Fibroblast of skin of abdomen (primary cell): ENCODE measurements around the gene RAPGEF2.
A peak's percentile ranks its signal among the peaks of the same experiment; 100 is the strongest.
"Not testable (repeated sequence)": the region's sequence is repeated elsewhere in the genome, so short reads cannot be mapped to it uniquely, and the experiment has no call there.

Source experiments
- DNase-seq: peaks from one replicate; pipeline ENCODE4 v3.0.0-alpha.2; 2013

Gene RAPGEF2

GRCh38 chr4:159282944-159283343 lies 180.1 kb downstream of the RAPGEF2 start:
- DNase-seq, result no peak

- DNase-seq, result peak; percentile 97
These were observed 180.8 kb downstream of the RAPGEF2 start for GRCh38 chr4:159283696-159284095.

GRCh38 chr4:159284113-159284512 lies 181.2 kb downstream of the RAPGEF2 start:
- DNase-seq, result peak; percentile 66

DNA sequence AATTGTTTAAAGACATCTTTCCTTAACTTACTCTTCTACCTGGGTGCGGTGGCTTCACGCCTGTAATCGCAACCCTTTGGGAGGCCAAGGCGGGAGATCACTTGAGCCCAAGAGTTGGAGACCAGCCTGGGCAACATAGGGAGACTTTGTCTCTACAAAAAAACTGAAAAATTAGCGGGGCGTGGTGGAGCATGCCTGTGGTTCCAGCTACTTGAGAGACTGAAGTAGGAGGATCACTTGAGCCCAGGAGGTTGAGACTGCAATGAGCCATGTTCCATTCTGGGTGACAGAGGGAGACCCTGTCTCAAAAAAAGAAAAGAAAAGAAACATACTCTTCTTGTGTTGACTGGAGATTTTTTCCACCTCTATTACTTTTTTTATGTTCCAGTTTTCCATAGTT lies 181.9 kb downstream of the RAPGEF2 start:
- no peak for DNase-seq

DNA sequence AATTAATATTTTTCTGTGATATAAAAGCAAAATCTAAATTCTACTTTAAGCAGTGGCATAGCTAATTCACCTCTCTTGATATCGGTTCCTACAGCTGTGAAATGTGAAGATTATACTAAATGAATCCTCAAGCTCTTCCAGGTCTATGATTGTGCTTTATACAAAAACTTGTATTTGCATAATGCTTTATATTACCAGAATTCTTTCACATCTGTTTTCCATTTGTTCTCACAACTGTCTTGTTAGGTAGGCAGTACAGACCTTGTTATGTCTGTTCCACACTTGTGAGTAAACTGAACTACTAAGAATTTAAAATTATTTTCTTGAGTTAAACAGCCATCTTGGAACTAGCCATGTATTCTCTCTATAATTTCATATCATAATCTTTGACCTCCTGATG lies 184.9 kb downstream of the RAPGEF2 start:
- peak; percentile 29 for DNase-seq

GRCh38 chr4:159289682-159290081 lies 186.8 kb downstream of the RAPGEF2 start:
- DNase-seq, result no peak

DNA sequence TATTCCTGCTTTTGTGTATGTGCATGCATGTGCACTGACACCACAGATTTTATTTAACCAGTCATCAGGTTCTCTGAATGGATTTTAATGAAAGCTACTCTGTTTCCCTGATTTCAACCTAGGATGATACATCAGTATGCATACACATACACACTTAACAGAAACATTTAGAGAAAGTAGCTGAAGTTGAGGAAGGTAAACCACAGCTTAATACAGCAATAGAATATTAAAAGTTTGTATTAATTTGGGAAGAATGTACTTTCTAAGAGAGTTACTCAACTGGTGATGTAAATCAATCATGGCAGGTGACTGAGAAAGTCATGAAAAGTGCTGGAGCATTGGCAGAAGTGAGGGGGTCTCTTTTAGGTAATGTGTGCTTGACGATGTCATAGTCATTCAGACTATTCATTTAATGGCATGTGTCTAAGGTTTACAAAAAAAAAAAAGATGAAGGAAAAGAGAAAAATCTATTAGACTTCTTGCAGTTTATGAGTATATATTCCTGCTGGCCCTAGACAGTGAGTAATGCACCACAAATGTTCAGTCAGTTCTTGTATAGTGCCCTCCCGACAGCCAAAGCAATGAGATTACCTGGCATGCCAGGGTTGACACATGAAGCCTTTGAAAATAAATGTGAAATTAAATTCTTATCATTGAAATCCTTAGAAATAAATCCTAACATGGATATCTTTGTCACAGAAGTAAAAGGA lies 187.6 kb downstream of the RAPGEF2 start:
- peak; percentile 63 for DNase-seq

GRCh38 chr4:159291176-159291575 lies 188.3 kb downstream of the RAPGEF2 start:
- no peak for DNase-seq

- no peak for DNase-seq
These were observed 189.4 kb downstream of the RAPGEF2 start for GRCh38 chr4:159292137-159292896.

- no peak for DNase-seq
These were observed 191.1 kb downstream of the RAPGEF2 start for GRCh38 chr4:159293811-159294515.

DNA sequence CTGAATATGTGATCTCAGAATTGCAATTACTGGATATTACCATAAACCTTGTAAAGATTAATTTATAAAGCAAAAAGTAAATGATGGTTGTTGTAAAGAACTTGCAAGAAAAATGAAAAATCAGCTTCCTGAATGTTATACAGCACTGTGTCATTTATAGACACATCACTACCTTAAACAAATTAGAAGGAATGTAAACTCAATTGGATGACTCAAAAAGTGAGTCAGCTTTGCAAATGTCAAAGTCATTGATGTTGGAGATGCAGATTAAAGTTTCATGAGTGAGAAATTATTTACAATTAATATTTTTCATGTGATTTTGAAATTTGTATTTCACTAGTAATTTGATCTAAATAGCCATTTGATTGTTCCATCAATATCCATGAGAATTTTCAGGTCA lies 193.2 kb downstream of the RAPGEF2 start:
- DNase-seq, result peak; percentile 66

DNA sequence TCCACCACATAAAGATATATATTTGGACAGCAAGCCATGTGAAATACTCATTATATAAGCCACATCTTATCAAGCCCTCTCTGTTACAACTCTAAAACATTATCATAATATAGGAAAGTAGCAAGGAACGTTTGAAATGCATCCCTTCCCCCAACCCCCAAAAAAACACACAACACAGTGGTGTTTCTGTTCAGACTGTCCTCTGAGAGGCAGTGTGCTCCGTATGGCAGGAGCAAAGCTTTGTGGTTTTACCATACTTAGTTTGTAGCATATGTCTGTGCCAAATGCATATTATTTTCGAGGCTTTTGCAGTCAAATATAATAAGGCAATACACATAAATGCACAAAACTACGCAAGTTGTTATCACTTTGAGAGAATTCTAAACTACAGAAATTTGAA lies 194.2 kb downstream of the RAPGEF2 start:
- DNase-seq, result no peak

GRCh38 chr4:159298502-159298901 lies 195.6 kb downstream of the RAPGEF2 start:
- DNase-seq, result peak; percentile 77

- DNase-seq, result no peak
These were observed 200.6 kb downstream of the RAPGEF2 start for GRCh38 chr4:159303435-159303834.

DNA sequence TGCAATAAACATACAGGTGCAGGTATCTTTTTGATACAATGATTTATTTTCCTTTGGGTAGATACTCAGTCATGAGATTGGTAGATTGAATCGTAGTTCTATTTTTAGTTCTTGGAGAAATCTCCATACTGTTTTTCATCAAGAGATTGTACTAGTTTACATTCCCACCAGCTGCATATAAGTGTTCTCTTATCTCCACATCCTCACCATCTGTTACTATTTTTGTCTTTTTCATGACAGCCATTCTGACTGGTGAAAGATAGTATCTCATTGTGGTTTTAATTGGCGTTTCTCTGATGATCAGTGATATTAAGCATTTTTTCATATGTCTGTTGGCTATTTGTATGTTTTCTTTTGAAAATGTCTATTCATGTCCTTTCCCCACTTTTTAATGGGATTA lies 202.2 kb downstream of the RAPGEF2 start:
- no peak for DNase-seq

GRCh38 chr4:159307929-159308328 lies 205.1 kb downstream of the RAPGEF2 start:
- DNase-seq, result no peak

- peak; percentile 64 for DNase-seq
These were observed 205.9 kb downstream of the RAPGEF2 start for GRCh38 chr4:159308566-159309340.

DNA sequence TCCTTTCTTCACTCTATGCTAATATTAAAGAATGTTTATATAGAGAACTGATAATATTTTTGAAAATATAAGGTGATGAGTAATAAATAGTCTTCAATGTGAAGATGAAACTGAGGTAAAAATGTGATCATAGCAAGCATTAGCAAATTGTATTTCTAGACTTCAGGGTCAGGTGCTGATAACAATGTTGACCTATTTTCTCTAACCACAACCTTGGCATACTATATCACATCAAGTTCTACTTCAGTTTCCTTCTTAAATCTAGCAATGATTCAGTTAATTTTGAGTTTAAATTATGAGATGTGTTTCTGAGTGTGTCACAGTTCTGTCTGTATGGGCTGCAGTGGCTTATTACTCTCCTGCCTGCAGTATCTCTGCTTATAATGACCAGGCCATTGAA lies 209.4 kb downstream of the RAPGEF2 start:
- no peak for DNase-seq

- not testable (repeated sequence) for DNase-seq
These were observed 213.0 kb downstream of the RAPGEF2 start for GRCh38 chr4:159315879-159316278.

- DNase-seq, result no peak
These were observed 214.3 kb downstream of the RAPGEF2 start for GRCh38 chr4:159317203-159317602.

DNA sequence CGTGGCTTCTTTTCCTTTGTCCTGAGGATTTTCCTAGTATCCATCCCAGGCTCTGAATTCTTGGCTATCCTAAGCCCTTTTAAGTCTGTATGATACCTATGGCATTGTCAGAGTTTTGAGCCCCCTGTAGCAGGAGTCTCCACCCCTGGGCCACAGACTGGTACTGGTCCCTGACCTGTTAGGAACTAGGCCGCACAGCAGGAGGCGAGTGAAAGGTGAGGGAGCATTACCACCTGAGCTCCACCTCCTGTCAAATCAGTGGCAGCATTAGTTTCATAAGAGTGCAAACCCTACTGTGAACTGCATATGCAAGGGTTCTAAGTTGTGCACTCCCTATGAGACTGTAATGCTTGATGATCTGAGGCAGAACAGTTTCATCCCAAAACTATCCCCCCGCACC lies 216.1 kb downstream of the RAPGEF2 start:
- no peak for DNase-seq

DNA sequence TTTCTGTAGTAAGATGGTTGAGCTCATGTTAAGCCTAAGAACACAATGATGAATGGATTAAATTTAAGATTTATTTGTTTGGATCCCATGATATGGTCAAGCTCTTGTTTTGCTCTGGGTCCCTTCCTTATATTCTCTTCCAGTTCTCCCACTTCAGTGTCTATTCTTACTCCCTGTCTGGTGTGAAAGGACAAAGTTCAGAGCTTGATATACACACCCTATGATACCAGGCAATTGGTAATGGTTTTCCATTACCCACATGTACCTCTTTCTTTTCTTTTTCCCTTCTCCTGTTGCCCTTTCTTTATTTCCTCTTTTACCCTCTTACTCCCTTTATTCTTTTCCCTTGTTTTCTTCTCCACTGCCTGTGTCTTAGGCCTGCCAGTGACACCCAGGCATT lies 223.6 kb downstream of the RAPGEF2 start:
- no peak for DNase-seq

GRCh38 chr4:159328766-159329165 lies 225.9 kb downstream of the RAPGEF2 start:
- DNase-seq, result no peak
